Hindlimb muscle (tissue), 1 donor: ENCODE measurements around the gene CDC26. TPM values are rescaled to one million over a fixed set of nuclear protein-coding genes. Genes with fewer than 3 reads are reported as not detected.
A peak's percentile ranks its signal among the peaks of the same experiment; 100 is the strongest.
"Not testable (repeated sequence)": the region's sequence is repeated elsewhere in the genome, so short reads cannot be mapped to it uniquely, and the experiment has no call there.

Experiments used
- DNase-seq: peaks from one replicate; pipeline ENCODE4 v3.0.0-alpha.2; 2013
- polyA plus RNA-seq: library from polyadenylated mRNA; unstranded; fragments of 120-200 nt; gene quantifications from one replicate; pipeline ENCODE4 v1.2.1, GENCODE V29; 2013; ENCODE audit not compliant: insufficient read length

Gene CDC26
- polyA plus RNA-seq: 19.2 TPM

DNA sequence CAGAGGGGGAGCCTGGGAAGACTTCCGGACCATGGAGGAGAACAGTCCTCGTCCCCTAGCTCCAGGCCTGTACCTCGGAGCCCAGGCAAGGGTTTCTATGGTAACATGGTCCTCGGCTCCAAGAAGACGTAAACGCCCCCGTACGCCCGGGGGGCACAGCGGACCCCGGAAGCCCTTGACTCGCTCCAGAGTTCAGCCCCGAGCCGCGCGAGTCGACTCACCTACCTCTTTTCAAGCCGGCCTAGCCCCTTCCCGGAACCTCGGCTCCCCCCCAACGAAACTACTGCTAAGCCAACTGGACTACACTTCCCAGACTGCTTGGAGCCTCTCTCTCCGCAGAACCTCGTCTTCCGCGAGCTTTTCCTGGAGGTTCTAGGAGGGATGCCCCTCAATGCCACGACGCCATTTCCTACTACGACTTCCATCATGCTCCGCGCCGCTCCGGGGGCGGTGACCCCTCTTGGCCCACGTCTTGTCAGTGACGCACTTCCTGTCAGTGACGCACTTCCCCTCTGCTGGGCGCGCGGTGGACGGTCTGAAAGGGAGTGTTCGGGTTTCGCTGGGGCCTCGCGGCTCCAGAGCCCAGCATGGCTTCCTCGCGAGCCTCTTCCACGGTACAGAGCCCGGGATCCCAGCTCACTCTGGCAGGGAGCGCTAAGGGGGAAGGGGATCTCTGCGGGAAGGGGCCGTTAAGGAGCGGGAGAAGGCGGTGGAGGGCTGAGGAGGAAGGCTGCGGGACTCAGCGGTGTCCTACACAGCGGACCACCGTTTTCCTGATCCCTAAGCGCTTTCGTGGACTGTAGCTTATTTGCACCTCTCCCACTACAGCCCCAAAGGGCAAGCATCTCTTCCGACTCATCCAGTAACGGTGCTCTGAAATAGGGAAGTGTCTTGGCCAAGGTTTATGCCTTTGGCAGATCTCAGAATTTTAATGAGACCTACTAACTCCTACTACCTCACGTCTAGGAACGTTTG lies at the start of gene CDC26, which contains the start of gene PRPF4:
Gene CDC26 (minus strand): TSS at position 416 of the 975 bp plus-strand sequence. CDS start 3,065 bp downstream, outside the sequence.
Gene PRPF4 (plus strand): TSS at position 502 of the 975 bp plus-strand sequence. CDS start 86 bp downstream, at position 588.
- DNase-seq: peak; percentile 98

- no peak for DNase-seq
Observed at GRCh38 chr9:113322671-113323070, 47.3 kb upstream of the CDC26 start.

GRCh38 chr9:113320051-113320450 lies 44.7 kb upstream of the CDC26 start:
- DNase-seq: no peak

GRCh38 chr9:113319054-113319453 lies 43.7 kb upstream of the CDC26 start:
- DNase-seq: no peak

- DNase-seq: no peak
Observed at GRCh38 chr9:113317777-113318176, 42.4 kb upstream of the CDC26 start.

GRCh38 chr9:113316030-113316429 lies 40.7 kb upstream of the CDC26 start:
- no peak for DNase-seq

DNA sequence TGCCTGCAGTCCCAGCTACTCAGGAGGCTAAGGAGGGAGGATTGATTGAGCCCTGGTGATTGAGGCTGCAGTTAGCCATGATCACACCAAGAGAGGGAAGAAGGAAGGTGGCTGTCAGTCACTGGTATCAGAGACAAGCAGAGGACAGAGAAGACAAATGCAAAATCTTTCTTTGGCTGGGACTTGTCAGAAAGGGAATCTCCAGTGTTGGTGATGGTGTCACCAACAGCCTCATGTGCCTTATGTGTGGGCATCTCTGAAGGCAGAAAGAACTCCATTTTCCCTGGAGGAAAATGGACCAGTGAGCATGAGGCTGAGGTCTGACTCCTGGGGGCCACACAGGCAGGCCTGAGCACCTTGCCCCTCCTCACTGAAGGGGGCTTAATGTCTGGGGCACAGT lies 39.9 kb upstream of the CDC26 start:
- no peak for DNase-seq

DNA sequence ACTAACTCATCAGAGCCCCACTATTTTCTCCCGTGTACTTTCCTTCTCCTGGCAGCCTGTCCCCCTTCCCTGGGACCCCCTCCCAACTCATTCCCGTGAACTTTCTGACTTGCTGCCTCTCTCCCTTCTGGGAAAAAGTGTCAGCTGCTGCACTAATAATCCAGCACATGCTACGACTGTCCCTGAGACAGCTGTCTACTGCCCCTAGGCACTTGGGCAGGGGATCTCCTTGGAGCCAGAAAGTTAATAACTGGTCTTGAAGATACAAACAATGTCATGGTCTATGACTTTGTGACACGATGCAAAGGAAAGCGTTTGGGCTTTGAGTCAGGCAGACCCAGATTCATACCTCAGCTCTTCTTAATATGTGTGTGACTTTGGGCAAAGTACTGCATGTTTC lies 37.9 kb upstream of the CDC26 start:
- no peak for DNase-seq

DNA sequence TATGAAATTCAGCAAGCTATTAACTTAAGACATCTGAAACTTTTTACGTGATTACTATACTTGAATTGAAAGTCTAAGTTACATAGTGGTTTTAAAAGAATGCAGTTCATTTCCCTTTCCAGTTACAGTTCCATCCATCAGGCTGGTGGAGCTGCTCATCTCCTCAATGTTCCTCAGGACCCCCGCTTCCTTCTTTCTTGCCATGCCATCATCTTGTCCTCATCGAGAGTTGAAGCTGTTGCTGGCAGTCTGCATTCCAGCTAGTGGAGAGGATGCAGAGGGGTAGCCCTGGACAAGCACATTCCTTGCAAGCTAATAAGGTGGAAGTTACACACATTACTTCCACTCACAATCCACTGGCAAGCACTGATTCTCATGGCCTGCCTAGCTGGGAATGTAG lies 36.6 kb upstream of the CDC26 start:
- DNase-seq: no peak

DNA sequence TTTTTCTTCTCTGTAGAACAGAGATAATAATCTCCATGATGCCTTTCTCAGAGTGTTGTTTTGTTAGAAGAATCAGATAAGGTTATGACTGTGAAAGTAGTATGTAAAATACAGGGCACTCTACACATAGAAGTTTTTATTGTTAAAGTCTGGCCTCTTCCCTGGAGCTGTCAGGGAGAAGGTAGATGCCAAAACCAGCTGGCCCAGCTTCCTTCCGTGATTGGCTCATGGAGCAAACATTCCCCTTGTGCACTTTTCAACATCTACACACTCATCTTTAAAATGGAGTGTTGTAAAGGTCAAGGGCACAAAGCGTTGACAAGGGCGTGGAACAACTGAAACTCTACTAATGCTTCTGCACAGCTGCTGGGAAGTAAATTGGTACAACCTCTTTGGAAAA lies 35.2 kb upstream of the CDC26 start:
- DNase-seq: no peak

DNA sequence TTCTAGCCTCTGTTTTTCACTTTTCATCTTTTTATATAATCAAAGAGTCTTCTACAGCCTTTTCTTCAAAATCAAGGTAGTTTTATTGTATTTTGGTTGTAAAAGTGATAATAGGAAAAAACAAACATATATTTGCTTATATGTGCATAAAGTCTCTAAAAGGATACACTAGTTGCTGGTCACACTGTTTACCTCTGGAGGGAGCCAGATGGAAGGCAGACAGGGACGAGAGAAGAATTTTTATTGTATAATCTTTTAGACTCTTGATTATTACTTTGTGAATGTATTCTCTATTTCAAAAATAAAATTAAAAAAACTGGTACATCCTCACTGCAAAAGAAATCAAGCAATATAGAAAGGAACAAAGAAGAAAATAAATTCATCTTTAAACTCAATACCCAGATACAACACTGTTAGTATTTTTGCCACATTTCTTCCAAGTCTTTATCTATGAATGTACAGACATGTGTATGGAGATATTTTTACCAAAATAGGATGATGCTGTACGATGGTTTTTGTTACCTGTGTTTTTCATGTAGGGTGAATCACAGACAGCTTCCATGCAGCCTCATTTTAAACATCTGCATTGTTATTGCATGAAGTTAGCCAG lies 33.9 kb upstream of the CDC26 start:
- peak; percentile 33 for DNase-seq

DNA sequence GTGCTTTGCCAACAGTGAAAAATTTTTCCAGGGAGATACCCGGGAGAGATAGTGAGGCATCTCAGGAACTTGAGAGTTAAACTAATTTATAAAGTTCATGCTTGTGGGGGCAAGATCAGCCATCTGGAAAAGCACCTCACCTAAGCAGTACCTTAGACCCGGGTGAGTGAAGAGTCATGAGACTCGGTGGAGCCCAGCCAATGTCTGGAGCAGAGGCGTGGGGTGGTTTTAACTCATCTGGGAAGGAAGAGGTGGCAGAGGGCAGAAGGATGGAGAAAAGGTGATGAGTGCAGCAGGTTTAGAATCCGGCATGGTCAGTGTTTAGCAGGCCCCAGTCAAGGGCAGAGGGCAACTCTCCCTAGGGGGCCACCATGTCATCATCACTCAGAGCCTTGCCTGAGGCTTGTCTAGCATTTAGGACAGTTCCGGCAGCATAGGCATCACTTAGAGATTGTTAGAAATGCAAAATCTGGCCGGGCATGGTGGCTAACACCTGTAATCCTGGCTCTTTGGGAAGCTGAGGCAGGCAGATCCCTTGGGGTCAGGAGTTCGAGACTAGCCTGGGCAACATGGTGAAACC lies 32.1 kb upstream of the CDC26 start:
- DNase-seq: no peak

- no peak for DNase-seq
Observed at GRCh38 chr9:113306566-113306965, 31.2 kb upstream of the CDC26 start.

DNA sequence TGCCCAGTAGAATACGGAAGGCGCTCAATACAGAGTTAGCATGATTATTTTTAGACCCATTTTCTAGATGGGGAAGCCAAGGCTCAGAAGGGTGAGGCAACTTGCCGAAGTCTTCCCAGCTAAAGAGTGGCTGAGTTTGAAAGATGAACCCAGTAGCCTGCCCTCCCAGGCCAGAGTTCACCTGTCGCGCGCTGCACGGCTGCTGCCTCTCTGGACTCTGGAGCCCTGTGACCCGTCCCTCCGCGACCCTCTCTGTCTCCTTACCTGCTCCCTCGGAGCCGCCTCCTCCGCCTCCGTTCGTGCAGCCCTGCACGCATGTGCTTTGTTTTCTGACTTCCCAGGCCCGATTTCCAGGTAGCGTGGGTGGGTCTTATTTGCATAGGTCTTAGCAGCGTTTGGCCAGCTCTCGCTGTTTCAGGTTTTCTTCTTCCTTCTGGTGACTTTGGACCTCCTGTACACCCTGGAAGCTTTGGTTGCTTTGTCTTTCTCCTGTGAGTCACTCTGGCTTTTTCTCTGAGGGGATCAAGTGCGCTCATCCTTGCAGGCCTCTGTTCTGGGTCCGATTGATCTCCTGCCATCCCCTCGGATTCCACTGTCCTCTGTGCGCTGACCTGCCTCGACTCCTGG lies 27.5 kb upstream of the CDC26 start, which contains the start of gene RNF183:
Gene RNF183 (minus strand): TSS at position 585 of the 627 bp plus-strand sequence. CDS start 5,192 bp downstream, outside the sequence.
- no peak for DNase-seq

- no peak for DNase-seq
Observed at GRCh38 chr9:113301548-113301947, 26.2 kb upstream of the CDC26 start.

GRCh38 chr9:113299800-113300292 lies 24.5 kb upstream of the CDC26 start:
- DNase-seq: peak; percentile 33

- no peak for DNase-seq
Observed at GRCh38 chr9:113298924-113299770, 23.8 kb upstream of the CDC26 start.

- no peak for DNase-seq
Observed at GRCh38 chr9:113298311-113298710, 22.9 kb upstream of the CDC26 start.

DNA sequence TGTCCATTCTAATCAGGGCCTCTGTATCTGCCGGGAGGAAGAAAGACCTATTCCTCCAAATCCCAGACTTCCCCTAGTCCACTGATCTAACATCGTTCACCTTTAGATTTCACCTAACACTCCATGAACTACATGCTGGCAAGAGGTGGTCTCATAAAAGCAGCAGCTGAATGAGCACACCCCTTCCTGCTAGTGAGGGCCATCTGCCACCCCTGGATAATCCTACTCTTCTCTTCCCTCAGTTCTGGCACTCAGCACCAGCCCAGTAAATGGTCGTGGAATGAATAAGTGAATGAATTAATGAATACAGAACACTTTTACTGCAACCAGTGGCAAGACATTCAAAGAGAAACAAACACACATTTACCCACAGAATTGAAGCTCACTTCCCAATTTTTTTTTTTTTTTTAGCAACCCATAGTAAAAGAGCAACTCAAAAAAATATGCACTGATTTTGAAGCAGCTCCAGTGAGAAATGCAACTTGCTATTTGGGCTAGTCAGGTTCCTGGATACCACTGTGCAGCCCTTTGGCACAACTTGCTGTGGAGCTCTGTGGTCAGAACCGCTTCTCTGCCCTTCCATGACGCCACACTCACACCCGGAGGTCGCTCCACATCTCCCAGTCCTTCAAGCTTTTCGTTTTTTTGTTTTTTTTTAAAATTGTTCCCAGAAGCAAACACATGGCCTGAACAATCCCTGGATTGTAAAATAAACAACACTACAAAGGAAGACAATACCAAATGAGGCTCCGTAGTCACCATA lies 21.6 kb upstream of the CDC26 start:
- DNase-seq: no peak

- not testable (repeated sequence) for DNase-seq
Observed at GRCh38 chr9:113296247-113296646, 20.9 kb upstream of the CDC26 start.
